SK-N-MC (cell line): ENCODE data around the gene GPC1.

ENCODE experiments used
- EZH2 ChIP-seq: fragments of 200-600 bp; sonication (generic); IDR thresholded peaks from one replicate; pipeline ENCODE4 v1.6.1; 2017; ENCODE audit warnings: antibody characterized with exemption
- POLR2AphosphoS5 ChIP-seq: IDR thresholded peaks from 2 replicates; pipeline ENCODE4 v1.6.1; 2012; ENCODE audit warnings: mild to moderate bottlenecking, low read depth, low read length, borderline replicate concordance

- TF ChIP-seq POLR2AphosphoS5 (no peak), EZH2 (no peak)
Measured at GRCh38 chr2:240465268-240465764, 29.9 kb downstream of the GPC1 start.
